HG03442 (cell line): Measurements from ENCODE around the gene EVC2.

ENCODE experiments used
- ATAC-seq: cut with Tn5 transposase; IDR thresholded peaks from one replicate; pipeline ENCODE4 v1.9.1; 2021; ENCODE audit warnings: mild to moderate bottlenecking, moderate library complexity; ENCODE audit not compliant: unreplicated experiment

The EVC2 gene

DNA sequence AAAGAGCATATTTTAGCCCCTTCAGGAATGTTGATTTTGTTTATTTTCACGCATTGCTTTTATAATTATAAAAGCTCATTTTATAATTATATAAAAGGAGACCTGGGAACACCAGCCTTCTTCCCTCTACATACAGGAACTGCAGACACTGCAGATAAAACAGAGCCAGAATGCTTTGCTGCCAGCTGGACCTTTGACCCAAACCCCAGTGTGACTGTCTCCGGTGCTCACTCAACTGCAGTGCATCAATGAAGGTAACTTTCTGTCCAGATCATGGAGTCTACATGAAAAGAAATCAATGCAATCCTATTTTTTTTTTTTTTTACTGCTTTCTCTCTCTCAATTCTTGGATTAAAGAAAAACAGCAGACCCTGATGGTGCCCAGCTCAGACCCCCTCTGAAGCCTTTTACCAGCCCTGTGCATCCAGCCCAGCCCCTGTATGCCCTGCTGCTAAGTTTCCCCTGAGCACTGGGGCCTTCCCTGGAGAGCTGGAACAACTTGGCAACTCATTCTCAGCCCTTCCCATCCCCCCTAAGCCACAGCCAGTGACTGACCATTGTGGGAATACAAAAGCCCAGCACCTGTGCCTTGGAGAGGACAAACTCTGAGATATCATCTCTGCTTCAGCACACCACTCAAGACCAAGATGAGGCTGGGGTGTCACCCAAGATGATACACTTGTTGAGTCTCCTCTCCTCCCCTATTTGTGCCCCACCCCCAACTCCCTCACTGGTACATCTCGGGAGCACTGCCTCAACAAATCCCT, 182.1 kb downstream of the EVC2 start:
- no peak for ATAC-seq

DNA sequence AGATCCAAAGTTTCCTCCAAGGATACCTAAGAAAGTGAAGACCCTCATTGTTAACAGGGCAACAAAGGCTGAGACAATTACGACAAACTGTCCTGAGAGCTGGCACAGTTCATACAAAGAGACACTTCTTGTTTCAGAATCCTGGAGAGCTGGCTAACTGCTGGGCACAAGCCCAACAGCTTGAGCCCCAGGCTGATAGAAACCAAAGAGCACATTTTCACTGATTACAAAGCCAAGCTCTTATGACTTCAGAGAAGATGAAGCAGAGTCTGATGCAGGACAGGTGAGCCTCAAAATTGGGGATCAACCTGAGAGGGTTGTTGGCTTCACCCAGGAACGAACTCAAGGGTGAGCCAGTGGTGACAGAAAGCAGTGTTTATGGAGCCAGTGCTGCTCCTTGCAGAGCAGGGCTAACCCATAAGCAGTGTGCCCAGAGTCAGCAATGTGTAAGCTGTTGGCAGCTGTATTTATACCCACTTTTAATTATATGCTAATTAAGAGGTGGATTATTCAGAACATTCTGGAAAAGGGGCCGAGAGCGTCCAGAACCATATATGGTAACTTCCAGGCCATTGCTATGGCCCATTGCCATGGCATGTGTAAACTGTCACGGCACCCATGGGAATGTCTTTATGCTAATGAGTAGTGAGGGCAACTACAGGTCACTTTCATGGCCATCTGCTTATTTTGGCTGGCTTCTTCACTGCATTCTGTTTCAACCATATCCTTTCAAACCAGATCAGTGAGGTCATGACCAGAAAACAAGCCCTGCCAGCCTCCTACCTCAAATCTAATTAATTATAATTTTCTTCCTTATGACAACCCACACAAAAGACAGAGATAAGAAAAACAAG, 183.7 kb downstream of the EVC2 start:
- no peak for ATAC-seq

DNA sequence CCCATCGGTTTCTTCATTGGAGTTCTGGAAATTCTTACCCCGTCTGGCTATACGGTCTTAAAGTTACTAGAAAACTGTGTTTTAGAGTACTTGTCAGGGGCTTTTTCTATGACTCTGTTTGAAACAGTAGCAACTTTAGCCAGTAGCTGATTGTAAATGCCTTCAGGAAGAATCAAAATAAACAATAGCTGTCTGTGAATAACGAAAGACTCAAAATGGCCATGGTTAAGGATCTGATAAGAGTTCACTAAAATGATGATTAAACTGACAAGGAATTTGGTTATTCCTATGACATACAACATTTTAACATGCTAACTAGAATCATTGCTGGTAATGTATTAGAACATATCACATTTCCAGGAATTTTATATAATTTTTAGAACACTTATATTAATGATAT, 191.0 kb downstream of the EVC2 start:
- no peak for ATAC-seq

DNA sequence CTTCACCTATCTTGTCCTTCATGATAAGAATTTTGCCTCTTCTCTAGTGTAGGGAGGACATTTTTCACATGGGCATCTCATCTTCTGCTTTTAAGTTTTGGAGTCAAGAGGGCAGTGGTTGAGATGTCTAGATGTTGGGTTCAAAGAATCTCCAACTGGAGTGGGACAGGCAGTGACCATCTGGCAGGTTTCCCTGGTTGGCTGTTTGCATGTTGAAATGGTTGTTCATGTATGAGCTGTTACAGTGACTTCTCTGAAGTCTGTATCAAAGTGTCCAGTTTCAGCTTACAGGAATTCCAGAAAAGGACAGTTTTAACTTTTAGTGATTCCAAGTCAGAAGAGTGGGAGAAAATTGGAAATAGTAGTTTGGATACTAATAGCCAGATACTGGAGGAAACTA, 192.7 kb downstream of the EVC2 start:
- no peak for ATAC-seq
